ENCODE results near the gene TENM4.

DNA sequence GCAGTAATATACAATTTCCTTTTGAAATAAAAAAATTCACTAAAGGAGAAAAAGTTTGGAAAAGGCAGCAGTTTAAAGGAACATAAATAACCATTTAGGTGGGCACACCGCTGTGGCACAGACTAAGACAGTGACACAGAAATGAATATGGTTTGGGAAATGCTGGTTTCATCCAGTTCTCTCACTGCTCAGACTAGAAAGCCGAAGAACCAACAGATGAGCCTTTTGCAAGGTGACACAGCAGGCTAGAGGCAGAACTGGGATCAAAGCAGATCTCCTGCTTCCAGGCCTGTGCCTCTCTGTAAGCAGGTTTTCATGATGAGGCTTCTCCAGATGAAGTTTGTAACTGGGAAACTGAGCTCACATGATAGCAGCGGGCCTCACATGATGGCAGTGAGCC, 486.1 kb downstream of the TENM4 start:
- TF ChIP-seq POLR2AphosphoS5 (IDR thresholded peaks at IDR 0.05; ENCODE audit: borderline replicate concordance, low read depth, low read length) (no peak), EZH2 (IDR thresholded peaks at IDR 0.05) (no peak), FOXP2 (optimal IDR thresholded peaks at IDR 0.05; ENCODE audit: control extremely low read depth, extremely low read length, insufficient read depth) (no peak)
